ENCODE measurements around the gene CCL5.

GRCh38 chr17:35894206-35894605, 14.0 kb upstream of the CCL5 start:
- TF ChIP-seq, protein P1, sequence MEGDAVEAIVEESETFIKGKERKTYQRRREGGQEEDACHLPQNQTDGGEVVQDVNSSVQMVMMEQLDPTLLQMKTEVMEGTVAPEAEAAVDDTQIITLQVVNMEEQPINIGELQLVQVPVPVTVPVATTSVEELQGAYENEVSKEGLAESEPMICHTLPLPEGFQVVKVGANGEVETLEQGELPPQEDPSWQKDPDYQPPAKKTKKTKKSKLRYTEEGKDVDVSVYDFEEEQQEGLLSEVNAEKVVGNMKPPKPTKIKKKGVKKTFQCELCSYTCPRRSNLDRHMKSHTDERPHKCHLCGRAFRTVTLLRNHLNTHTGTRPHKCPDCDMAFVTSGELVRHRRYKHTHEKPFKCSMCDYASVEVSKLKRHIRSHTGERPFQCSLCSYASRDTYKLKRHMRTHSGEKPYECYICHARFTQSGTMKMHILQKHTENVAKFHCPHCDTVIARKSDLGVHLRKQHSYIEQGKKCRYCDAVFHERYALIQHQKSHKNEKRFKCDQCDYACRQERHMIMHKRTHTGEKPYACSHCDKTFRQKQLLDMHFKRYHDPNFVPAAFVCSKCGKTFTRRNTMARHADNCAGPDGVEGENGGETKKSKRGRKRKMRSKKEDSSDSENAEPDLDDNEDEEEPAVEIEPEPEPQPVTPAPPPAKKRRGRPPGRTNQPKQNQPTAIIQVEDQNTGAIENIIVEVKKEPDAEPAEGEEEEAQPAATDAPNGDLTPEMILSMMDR (IDR thresholded peaks at IDR 0.05; ENCODE audit: insufficient read depth, low read length), result no peak
- no peak for TF ChIP-seq POLR2AphosphoS5 (IDR thresholded peaks at IDR 0.05; ENCODE audit: low read depth)
- TF ChIP-seq REST (IDR thresholded peaks at IDR 0.05; ENCODE audit: insufficient replicate concordance, low read depth), result no peak
- TF ChIP-seq GABPA (IDR thresholded peaks at IDR 0.05; ENCODE audit: low read depth), result no peak
